Neural progenitor cell (in vitro differentiated cells): ENCODE measurements around the gene QPCT.

Experiments used
- EZH2 ChIP-seq: fragments of 200-600 bp; sonication (generic); IDR thresholded peaks from 2 replicates; pipeline ENCODE4 v1.6.1; 2017; ENCODE audit warnings: antibody characterized with exemption, mild to moderate bottlenecking, moderate library complexity
- TF ChIP-seq, protein P1 (sequence below): fragments of 200-600 bp; sonication (generic); IDR thresholded peaks from 2 replicates; pipeline ENCODE4 v1.5.1; 2017; ENCODE audit warnings: antibody characterized with exemption, mild to moderate bottlenecking

DNA sequence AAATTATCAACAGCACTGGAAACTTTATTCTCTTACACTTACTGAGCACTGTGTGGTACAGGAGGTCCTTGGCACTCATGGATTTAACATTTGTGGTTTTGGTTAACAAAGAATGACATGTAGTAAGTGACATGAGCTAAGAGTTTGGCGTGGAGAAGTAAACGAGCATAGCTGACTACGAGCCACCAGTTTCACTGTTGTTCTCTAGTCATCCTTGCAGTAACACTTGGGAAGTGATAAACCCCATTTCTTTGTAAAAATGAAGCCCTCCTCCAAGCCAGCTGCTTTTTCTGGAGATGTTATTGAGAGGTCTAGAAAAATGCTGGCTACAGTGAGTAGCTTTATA is 32.7 kb downstream of the QPCT start:
- TF ChIP-seq, protein P1, sequence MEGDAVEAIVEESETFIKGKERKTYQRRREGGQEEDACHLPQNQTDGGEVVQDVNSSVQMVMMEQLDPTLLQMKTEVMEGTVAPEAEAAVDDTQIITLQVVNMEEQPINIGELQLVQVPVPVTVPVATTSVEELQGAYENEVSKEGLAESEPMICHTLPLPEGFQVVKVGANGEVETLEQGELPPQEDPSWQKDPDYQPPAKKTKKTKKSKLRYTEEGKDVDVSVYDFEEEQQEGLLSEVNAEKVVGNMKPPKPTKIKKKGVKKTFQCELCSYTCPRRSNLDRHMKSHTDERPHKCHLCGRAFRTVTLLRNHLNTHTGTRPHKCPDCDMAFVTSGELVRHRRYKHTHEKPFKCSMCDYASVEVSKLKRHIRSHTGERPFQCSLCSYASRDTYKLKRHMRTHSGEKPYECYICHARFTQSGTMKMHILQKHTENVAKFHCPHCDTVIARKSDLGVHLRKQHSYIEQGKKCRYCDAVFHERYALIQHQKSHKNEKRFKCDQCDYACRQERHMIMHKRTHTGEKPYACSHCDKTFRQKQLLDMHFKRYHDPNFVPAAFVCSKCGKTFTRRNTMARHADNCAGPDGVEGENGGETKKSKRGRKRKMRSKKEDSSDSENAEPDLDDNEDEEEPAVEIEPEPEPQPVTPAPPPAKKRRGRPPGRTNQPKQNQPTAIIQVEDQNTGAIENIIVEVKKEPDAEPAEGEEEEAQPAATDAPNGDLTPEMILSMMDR, result no peak
- TF ChIP-seq EZH2, result no peak
